Lung (tissue), 12 donors: Measurements from ENCODE around the gene PCGF1. TPM values are rescaled to one million over a fixed set of nuclear protein-coding genes. Genes with fewer than 3 reads are reported as not detected.

Source experiments
- ATAC-seq: fragments of 200-7000 bp; cut with Tn5 transposase; one replicate; pipeline ENCODE4 v1.9.1; 2020; ENCODE audit warnings: moderate number of reproducible peaks; ENCODE audit not compliant: insufficient read depth, low FRiP score
- DNase-seq, 3 donors: peaks; one replicate each; pipeline ENCODE4 v3.0.0-alpha.2; 2013 to 2017
- H3K27ac ChIP-seq, 2 donors: one replicate each; pipeline ENCODE4 v1.5.1; 2013; ENCODE audit warnings: mild to moderate bottlenecking in 2 of 2, moderate library complexity in 2 of 2, control low read depth in 1 of 2, inconsistent platforms in 1 of 2, low read depth in 1 of 2, low read length in 1 of 2
- H3K27me3 ChIP-seq, 3 donors: one replicate each; pipeline ENCODE4 v1.5.1; 2013; ENCODE audit warnings: low read length in 2 of 3; ENCODE audit not compliant: control insufficient read depth in 3 of 3, insufficient read depth in 3 of 3
- H3K36me3 ChIP-seq, 4 donors: one replicate each; pipeline ENCODE4 v1.5.1; 2013; ENCODE audit warnings: low read length in 4 of 4, mild to moderate bottlenecking in 1 of 4, moderate library complexity in 1 of 4; ENCODE audit not compliant: control insufficient read depth in 4 of 4, insufficient read depth in 4 of 4
- H3K4me1 ChIP-seq, 5 donors: one replicate each; pipeline ENCODE4 v1.5.1; 2013; ENCODE audit warnings: low read length in 5 of 5, mild to moderate bottlenecking in 2 of 5, moderate library complexity in 1 of 5; ENCODE audit not compliant: control insufficient read depth in 5 of 5, insufficient read depth in 5 of 5
- H3K4me3 ChIP-seq: one replicate; pipeline ENCODE4 v1.5.1; 2013; ENCODE audit warnings: mild to moderate bottlenecking, control low read depth, moderate library complexity
- H3K9ac ChIP-seq, 2 donors: one replicate each; pipeline ENCODE4 v1.5.1; 2013; ENCODE audit warnings: low read length in 2 of 2, control low read depth in 1 of 2; ENCODE audit not compliant: insufficient read depth in 1 of 2
- H3K9me3 ChIP-seq, 4 donors: one replicate each; pipeline ENCODE4 v1.5.1; 2013; ENCODE audit warnings: low read length in 3 of 4, mild to moderate bottlenecking in 1 of 4, moderate library complexity in 1 of 4; ENCODE audit not compliant: control insufficient read depth in 4 of 4, insufficient read depth in 3 of 4
- WGBS, 2 donors: extraction: QIAGEN DNeasy Blood & Tissue Kit; methylation state at CpG; one replicate each; pipeline ENCODE4 v1.1.7; 2013; 5-methylcytosine and 5-hydroxymethylcytosine counted together
- polyA plus RNA-seq, 2 donors: library from polyadenylated mRNA; stranded (reverse); fragments of 200-250 nt; gene quantifications; one replicate each; pipeline ENCODE4 v1.2.1, GENCODE V29; 2013
- total RNA-seq, 2 donors: library from RNA; depleted of rRNA in 1 of 2; stranded (reverse); fragments of >200 nt in 1 of 2; gene quantifications; one replicate each; pipeline ENCODE4 v1.2.1, GENCODE V29; 2014 to 2021
- TF ChIP-seq, protein P1 (sequence below): IDR thresholded peaks from 2 replicates; pipeline ENCODE4 v1.5.1; 2012; ENCODE audit warnings: mild to moderate bottlenecking; ENCODE audit errors: control extremely low read depth, extremely low read depth
- donor health status: control.
- donor health status: control.
- donor health status: Bipolar disorder and iron deficiency.
- donor health status: healthy.
- donor health status: DM: yes; HTN: yes; CAD: no.

The PCGF1 gene
- total and polyA plus RNA-seq, 4 donors, result 16.7 to 47.8 (median 28.1) TPM

DNA sequence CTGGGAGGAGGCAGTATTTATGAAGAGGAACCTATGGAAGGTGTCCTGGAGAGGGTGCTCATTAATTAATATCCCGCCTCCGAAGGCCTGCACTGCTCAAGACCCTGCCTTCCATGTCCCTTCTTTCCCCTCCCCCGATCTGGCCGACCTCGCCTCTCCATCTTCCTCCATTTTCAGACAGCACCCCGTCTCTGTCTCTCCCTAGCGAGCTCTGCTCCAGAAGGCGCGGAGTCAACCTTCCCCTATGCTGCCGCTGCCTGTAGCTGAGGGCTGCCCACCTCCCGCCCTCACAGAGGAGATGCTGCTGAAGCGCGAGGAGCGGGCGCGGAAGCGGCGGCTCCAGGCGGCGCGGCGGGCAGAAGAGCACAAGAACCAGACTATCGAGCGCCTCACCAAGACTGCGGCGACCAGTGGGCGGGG, 50.4 kb downstream of the PCGF1 start:
- TF ChIP-seq, protein P1, sequence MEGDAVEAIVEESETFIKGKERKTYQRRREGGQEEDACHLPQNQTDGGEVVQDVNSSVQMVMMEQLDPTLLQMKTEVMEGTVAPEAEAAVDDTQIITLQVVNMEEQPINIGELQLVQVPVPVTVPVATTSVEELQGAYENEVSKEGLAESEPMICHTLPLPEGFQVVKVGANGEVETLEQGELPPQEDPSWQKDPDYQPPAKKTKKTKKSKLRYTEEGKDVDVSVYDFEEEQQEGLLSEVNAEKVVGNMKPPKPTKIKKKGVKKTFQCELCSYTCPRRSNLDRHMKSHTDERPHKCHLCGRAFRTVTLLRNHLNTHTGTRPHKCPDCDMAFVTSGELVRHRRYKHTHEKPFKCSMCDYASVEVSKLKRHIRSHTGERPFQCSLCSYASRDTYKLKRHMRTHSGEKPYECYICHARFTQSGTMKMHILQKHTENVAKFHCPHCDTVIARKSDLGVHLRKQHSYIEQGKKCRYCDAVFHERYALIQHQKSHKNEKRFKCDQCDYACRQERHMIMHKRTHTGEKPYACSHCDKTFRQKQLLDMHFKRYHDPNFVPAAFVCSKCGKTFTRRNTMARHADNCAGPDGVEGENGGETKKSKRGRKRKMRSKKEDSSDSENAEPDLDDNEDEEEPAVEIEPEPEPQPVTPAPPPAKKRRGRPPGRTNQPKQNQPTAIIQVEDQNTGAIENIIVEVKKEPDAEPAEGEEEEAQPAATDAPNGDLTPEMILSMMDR, result no peak
- peak overlapping the region; percentile 35 to 94 for H3K27ac ChIP-seq
- DNase-seq (peak in 1 of 3 donors; percentile 49), ATAC-seq (no peak)
- H3K4me1 ChIP-seq, result peaks cover 6 to 33% (median 11%) of the 10 kb centered on the region in 5 donors
- no peak overlapping the region for H3K4me3 ChIP-seq
- peak overlapping the region in 1 of 2 donors; percentile 62 for H3K9ac ChIP-seq
- H3K27me3 ChIP-seq, result no peaks in the 10 kb centered on the region
- H3K9me3 ChIP-seq, result no peaks in the 10 kb centered on the region
- peaks cover 0 to 8% (median 3%) of the 10 kb centered on the region in 4 donors for H3K36me3 ChIP-seq
- 1 to 2% methylated on average over 22 to 27 of the region's 27 CpGs for WGBS, 2 donors

Other genes with a start within 250 kb of the PCGF1 start
- 1 to 10 TPM; 5.2 to 9.6 TPM for gene SLC4A5, start 164.3 kb downstream of the PCGF1 start, total RNA-seq
- 1 to 10 TPM in 1 of 2 donors, under 1 TPM in 1; 0.85 to 2.5 TPM for gene SLC4A5, start 164.3 kb downstream of the PCGF1 start, polyA plus RNA-seq
- gene DCTN1, start 127.4 kb downstream of the PCGF1 start, total RNA-seq, result 100 to 1,000 TPM in 1 of 2 donors, 10 to 100 TPM in 1; 98.4 to 142 TPM
- gene DCTN1, start 127.4 kb downstream of the PCGF1 start, polyA plus RNA-seq, result 100 to 1,000 TPM in 1 of 2 donors, 10 to 100 TPM in 1; 69.9 to 110 TPM
- gene C2orf81, start 86.1 kb downstream of the PCGF1 start, total RNA-seq, result 10 to 100 TPM in 1 of 2 donors, 1 to 10 TPM in 1; 3.4 to 16.9 TPM
- gene C2orf81, start 86.1 kb downstream of the PCGF1 start, polyA plus RNA-seq, result 1 to 10 TPM; 7.3 TPM
- gene WDR54, start 86.0 kb downstream of the PCGF1 start, total RNA-seq, result 10 to 100 TPM; 36.1 to 42.3 TPM
- gene WDR54, start 86.0 kb downstream of the PCGF1 start, polyA plus RNA-seq, result 10 to 100 TPM; 15.4 to 27.9 TPM
- 10 to 100 TPM; 37.5 to 46.0 TPM for gene RTKN, start 65.8 kb downstream of the PCGF1 start, total RNA-seq
- 10 to 100 TPM; 21.9 to 23.7 TPM for gene RTKN, start 65.8 kb downstream of the PCGF1 start, polyA plus RNA-seq
- 10 to 100 TPM; 22.7 to 40.7 TPM for gene INO80B, start 52.6 kb downstream of the PCGF1 start, total RNA-seq
- 10 to 100 TPM; 33.1 to 72.3 TPM for gene INO80B, start 52.6 kb downstream of the PCGF1 start, polyA plus RNA-seq
- 10 to 100 TPM; 39.5 to 65.0 TPM for gene WBP1, start 49.3 kb downstream of the PCGF1 start, total RNA-seq
- 10 to 100 TPM; 55.9 to 56.7 TPM for gene WBP1, start 49.3 kb downstream of the PCGF1 start, polyA plus RNA-seq
- 10 to 100 TPM; 37.5 to 72.0 TPM for gene MOGS, start 42.3 kb downstream of the PCGF1 start, total RNA-seq
- gene MOGS, start 42.3 kb downstream of the PCGF1 start, polyA plus RNA-seq, result 10 to 100 TPM; 35.4 to 53.5 TPM
- 100 to 1,000 TPM in 1 of 2 donors, 10 to 100 TPM in 1; 23.3 to 106 TPM for gene MRPL53, start 35.0 kb downstream of the PCGF1 start, total RNA-seq
- gene MRPL53, start 35.0 kb downstream of the PCGF1 start, polyA plus RNA-seq, result 10 to 100 TPM; 70.6 to 70.9 TPM
- 10 to 100 TPM; 17.8 to 25.5 TPM for gene CCDC142, start 24.7 kb downstream of the PCGF1 start, total RNA-seq
- 1 to 10 TPM; 5.5 to 8.2 TPM for gene CCDC142, start 24.7 kb downstream of the PCGF1 start, polyA plus RNA-seq
- gene TTC31, start 24.6 kb downstream of the PCGF1 start, total RNA-seq, result 10 to 100 TPM; 20.9 to 23.7 TPM
- gene TTC31, start 24.6 kb downstream of the PCGF1 start, polyA plus RNA-seq, result 10 to 100 TPM; 13.7 to 19.2 TPM
- gene LBX2, start 8.1 kb downstream of the PCGF1 start, total RNA-seq, result 1 to 10 TPM in 1 of 2 donors, under 1 TPM in 1; 0.63 to 1.9 TPM
- 1 to 10 TPM in 1 of 2 donors, under 1 TPM in 1; 0.83 to 1.4 TPM for gene LBX2, start 8.1 kb downstream of the PCGF1 start, polyA plus RNA-seq
- gene TLX2, start 6.8 kb upstream of the PCGF1 start, total RNA-seq, result not detected
- under 1 TPM in 1 of 2 donors, not detected in 1; 0.03 TPM for gene TLX2, start 6.8 kb upstream of the PCGF1 start, polyA plus RNA-seq
- gene DQX1, start 18.5 kb upstream of the PCGF1 start, total RNA-seq, result under 1 TPM in 1 of 2 donors, not detected in 1; 0.34 TPM
- under 1 TPM; 0.12 to 0.17 TPM for gene DQX1, start 18.5 kb upstream of the PCGF1 start, polyA plus RNA-seq
- gene AUP1, start 22.0 kb upstream of the PCGF1 start, total RNA-seq, result 100 to 1,000 TPM in 1 of 2 donors, 10 to 100 TPM in 1; 65.6 to 102 TPM
- gene AUP1, start 22.0 kb upstream of the PCGF1 start, polyA plus RNA-seq, result 100 to 1,000 TPM; 156 to 185 TPM
- gene HTRA2, start 22.2 kb upstream of the PCGF1 start, total RNA-seq, result 10 to 100 TPM; 26.6 to 32.4 TPM
- 10 to 100 TPM; 30.7 to 42.1 TPM for gene HTRA2, start 22.2 kb upstream of the PCGF1 start, polyA plus RNA-seq
- 10 to 100 TPM in 1 of 2 donors, 1 to 10 TPM in 1; 5.9 to 11.1 TPM for gene LOXL3, start 46.2 kb upstream of the PCGF1 start, total RNA-seq
- gene LOXL3, start 46.2 kb upstream of the PCGF1 start, polyA plus RNA-seq, result 1 to 10 TPM; 2.9 to 7.3 TPM
- 10 to 100 TPM; 17.7 to 34.5 TPM for gene DOK1, start 47.0 kb upstream of the PCGF1 start, total RNA-seq
- gene DOK1, start 47.0 kb upstream of the PCGF1 start, polyA plus RNA-seq, result 10 to 100 TPM; 18.6 to 37.3 TPM
- under 1 TPM; 0.83 to 0.94 TPM for gene M1AP, start 140.6 kb upstream of the PCGF1 start, total RNA-seq
- 1 to 10 TPM in 1 of 2 donors, under 1 TPM in 1; 0.77 to 1.2 TPM for gene M1AP, start 140.6 kb upstream of the PCGF1 start, polyA plus RNA-seq
- 1 to 10 TPM; 4.9 to 9.6 TPM for gene SEMA4F, start 146.6 kb upstream of the PCGF1 start, total RNA-seq
- 1 to 10 TPM; 3.0 to 3.4 TPM for gene SEMA4F, start 146.6 kb upstream of the PCGF1 start, polyA plus RNA-seq